DMS153 treated with DMSO at 0.1 percent for 48 hours (cell line): Measurements from ENCODE around the gene RAP1GAP.
"Not testable (repeated sequence)": the region's sequence is repeated elsewhere in the genome, so short reads cannot be mapped to it uniquely, and the experiment has no call there.

Experiments
- DNase-seq: peaks from one replicate; lab custom pipeline; 2025; ENCODE audit not compliant: unreplicated experiment; lab: John Stamatoyannopoulos, UW

RAP1GAP gene

GRCh38 chr1:21572735-21573277 lies 96.4 kb downstream of the RAP1GAP start:
- DNase-seq = no peak

- no peak for DNase-seq
Measured at GRCh38 chr1:21572221-21572620, 96.9 kb downstream of the RAP1GAP start.

- DNase-seq = no peak
Measured at GRCh38 chr1:21570885-21571284, 98.3 kb downstream of the RAP1GAP start.

- no peak for DNase-seq
Measured at GRCh38 chr1:21570528-21570875, 98.7 kb downstream of the RAP1GAP start.

- DNase-seq = no peak
Measured at GRCh38 chr1:21569820-21570527, 99.2 kb downstream of the RAP1GAP start.

GRCh38 chr1:21568809-21569385 lies 100.3 kb downstream of the RAP1GAP start:
- DNase-seq = no peak

- no peak for DNase-seq
Measured at GRCh38 chr1:21568006-21568746, 101.0 kb downstream of the RAP1GAP start.

- DNase-seq = no peak
Measured at GRCh38 chr1:21567241-21568005, 101.7 kb downstream of the RAP1GAP start.

- DNase-seq = not testable (repeated sequence)
Measured at GRCh38 chr1:21566361-21566760, 102.8 kb downstream of the RAP1GAP start.

- no peak for DNase-seq
Measured at GRCh38 chr1:21565285-21565684, 103.9 kb downstream of the RAP1GAP start.

GRCh38 chr1:21564521-21565095 lies 104.5 kb downstream of the RAP1GAP start:
- DNase-seq = no peak

- no peak for DNase-seq
Measured at GRCh38 chr1:21563971-21564370, 105.2 kb downstream of the RAP1GAP start.

GRCh38 chr1:21562896-21563295 lies 106.3 kb downstream of the RAP1GAP start:
- DNase-seq = no peak

- DNase-seq = no peak
Measured at GRCh38 chr1:21560916-21561638, 108.1 kb downstream of the RAP1GAP start.

- DNase-seq = no peak
Measured at GRCh38 chr1:21559788-21560567, 109.2 kb downstream of the RAP1GAP start.

GRCh38 chr1:21553116-21553926 lies 115.8 kb downstream of the RAP1GAP start:
- no peak for DNase-seq

- DNase-seq = no peak
Measured at GRCh38 chr1:21552715-21553114, 116.4 kb downstream of the RAP1GAP start.

- DNase-seq = no peak
Measured at GRCh38 chr1:21550866-21551475, 118.2 kb downstream of the RAP1GAP start.
